Placental epithelial cell (primary cell): ENCODE results near the gene ASCL3. TPM values are rescaled to one million over a fixed set of nuclear protein-coding genes. Genes with fewer than 3 reads are reported as not detected.

Experiments used
- small RNA-seq: library from RNA; depleted of rRNA; stranded (forward); fragments of <200 nt; gene quantifications from one replicate; pipeline ENCODE3, GENCODE V24; 2012
- total RNA-seq: library from RNA; depleted of rRNA; stranded (reverse); fragments of >200 nt; gene quantifications from 2 replicates; pipeline ENCODE4 v1.2.3, GENCODE V29; 2012

ASCL3 gene, protein sequence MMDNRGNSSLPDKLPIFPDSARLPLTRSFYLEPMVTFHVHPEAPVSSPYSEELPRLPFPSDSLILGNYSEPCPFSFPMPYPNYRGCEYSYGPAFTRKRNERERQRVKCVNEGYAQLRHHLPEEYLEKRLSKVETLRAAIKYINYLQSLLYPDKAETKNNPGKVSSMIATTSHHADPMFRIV
- total RNA-seq = not detected in 2 replicates

DNA sequence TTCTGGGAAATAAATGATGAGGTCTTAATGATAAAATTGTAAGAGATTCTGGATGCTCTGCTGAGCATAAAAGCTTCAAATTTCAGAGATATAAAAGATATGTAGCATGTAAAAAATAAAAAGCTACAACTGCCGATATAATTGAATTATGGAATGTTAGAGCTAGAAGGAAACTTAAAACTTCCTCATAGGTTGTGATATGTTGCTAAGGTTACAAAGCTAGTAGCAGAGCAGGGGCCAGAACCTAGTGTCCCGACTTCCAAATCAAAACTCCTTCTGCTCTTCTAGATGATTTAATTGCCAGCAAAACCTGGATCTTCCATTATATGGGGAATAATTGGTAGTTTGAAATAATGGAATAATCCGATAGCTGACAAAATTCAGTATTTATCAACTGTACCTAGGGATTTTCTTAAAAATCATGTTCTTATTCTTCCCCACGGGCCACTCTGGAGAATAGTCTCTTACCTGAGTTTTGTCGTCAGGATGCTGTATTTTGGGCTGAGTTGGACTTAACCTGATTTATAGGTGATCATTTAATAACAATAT is at the start of gene ASCL3:
ASCL3 (minus strand) TSS at position 499 of the 549 bp plus-strand sequence. CDS start 4,855 bp downstream, outside the sequence.

DNA sequence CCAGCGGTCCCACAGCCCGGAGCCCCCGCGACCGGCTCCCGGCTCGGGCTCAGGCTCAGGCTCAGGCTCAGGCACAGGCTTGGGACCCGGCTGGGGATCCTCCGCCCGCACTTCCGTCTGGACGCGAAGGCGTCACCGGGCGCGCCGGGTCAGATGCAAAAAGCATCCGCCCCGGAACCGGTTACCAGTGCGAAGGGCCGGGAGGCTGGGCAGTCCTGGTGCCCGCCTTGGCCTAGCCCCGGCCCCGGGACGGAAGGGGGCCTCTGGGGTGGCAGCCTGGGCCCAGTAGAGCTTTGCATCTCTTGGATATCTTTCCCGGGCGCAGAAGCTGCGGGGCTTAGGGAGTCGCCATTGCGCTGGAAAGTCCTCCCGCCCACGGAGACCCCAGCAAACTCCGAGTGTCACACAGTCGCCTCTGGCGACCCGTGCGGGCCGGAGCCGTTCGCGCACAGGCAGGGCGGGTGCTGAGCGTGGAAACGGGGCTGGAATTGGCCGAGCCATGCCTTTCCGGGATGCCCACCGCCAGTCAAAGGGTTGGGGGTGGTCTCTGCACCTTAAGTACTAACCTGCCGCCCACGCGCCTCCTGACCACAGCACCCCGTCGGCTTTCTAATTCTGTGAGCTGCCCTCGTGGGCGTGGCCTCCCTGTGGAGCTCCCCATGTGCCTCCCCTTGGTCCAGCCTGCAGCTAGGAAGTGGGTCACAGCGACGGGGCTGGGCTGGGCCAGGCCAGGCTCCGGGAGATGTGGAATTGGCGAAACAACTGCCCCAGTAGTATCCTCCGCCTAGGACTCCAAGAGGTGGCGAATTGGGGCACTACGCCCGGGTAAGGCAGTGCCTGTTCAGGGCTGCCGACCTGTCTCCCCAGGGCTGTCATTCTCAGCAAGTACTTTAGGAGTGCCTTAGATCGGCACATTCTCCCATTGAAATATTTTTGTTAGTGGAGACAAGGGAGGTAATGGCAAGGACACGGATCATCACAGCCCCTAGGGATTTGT is 21.8 kb upstream of the ASCL3 start, which contains the start of gene TMEM9B:
TMEM9B (minus strand) TSS at position 119 of the 997 bp plus-strand sequence. CDS start 129 bp downstream, outside the sequence.

DNA sequence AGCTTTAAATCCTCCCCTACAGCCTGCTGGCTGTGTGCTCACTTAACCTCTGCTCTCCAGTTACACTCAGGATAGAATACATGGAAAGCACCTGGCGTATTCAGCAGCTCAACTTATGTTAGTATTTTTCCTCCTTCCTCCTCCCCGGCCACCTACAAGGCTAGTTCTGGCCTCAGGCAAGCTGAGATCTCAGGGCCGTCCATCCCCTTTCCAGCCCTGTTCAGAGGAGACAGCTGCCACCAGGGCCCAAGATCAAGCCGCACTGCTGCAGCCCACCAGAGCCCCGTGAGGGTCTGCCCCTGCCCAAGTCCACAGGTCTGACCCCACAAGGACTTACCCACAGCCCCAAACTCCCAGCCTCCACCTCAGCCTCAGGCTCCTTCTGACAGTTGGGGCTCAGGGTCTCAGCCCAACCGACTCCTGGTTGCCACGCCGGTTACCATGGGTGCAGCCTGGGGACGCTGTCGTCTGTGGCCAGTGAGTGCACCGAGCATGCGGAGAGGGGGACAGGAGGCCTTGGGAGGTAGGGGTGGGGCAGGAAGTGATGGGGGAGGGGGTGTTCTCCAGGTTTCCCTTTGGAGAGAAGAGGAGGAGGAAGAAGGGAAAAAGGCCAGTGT is 10.1 kb downstream of the ASCL3 start, which contains the start of gene C11orf16:
C11orf16 (minus strand) TSS at position 384 of the 617 bp plus-strand sequence. CDS start 639 bp downstream, outside the sequence.

DNA sequence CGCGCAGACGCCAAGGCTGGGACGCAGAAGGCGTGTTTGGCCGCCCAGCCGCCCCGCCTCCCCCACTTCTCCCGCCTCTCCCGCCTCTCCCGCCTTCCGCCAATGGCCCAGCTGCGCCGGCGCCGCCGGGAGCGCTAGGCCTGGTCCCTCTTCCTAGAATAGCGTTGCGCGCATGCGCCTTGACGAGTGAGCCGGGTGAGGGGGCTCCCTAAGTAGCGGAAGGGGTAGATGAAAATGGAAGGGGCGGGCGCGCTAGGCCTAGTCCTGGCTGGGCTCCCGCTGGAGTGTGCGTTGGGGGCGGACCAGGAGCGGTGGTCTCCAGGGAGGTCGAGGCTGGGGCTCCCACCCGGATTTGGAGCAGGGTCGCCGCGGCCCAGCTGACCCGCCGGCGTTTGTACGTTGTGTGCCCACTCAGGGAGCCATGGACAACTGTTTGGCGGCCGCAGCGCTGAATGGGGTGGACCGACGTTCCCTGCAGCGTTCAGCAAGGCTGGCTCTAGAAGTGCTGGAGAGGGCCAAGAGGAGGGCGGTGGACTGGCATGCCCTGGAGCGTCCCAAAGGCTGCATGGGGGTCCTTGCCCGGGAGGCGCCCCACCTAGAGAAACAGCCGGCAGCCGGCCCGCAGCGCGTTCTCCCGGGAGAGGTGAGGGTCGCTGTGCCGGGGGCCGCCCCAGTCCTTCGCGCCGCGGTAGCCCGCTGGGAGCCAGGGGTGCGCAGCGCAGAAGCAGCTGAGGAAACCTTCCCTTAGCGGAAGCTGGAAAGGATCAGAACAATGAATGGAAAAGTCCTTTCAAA is 31.6 kb downstream of the ASCL3 start, which contains the start of gene AKIP1:
AKIP1 (plus strand) TSS at position 161 of the 795 bp plus-strand sequence; CDS start at position 422, 261 bp downstream.

Small RNAs within 50 kb of the gene (small RNA-seq; reads per million reads assigned to genes)
- gene RF00019 = not detected

Other genes starting within 250 kb of the ASCL3 start
- 35.7 and 42.6 TPM in 2 replicates for gene AKIP1, start 31.8 kb downstream of the ASCL3 start, total RNA-seq
- not detected in 2 replicates for gene C11orf16, start 10.1 kb downstream of the ASCL3 start, total RNA-seq
- 24.3 and 41.6 TPM in 2 replicates for gene TMEM9B, start 21.4 kb upstream of the ASCL3 start, total RNA-seq
- gene NRIP3, start 61.0 kb upstream of the ASCL3 start, total RNA-seq = 2.4 and 5.7 TPM in 2 replicates
- 0.33 and 1.6 TPM in 2 replicates for gene SCUBE2, start 148.6 kb upstream of the ASCL3 start, total RNA-seq